SK-N-MC (cell line): ENCODE measurements around the gene LVRN.

Source experiments
- DNase-seq: peaks from one replicate; pipeline ENCODE4 v3.0.0-alpha.2; 2011; ENCODE audit warnings: low read depth, low spot score
- H3K27ac ChIP-seq: fragments of 200-600 bp; sonication (generic); 2 replicates; pipeline ENCODE4 v1.5.1; 2016; ENCODE audit warnings: mixed run types
- H3K36me3 ChIP-seq: fragments of 200-600 bp; sonication (generic); 2 replicates; pipeline ENCODE4 v1.6.1; 2017; ENCODE audit warnings: antibody characterized with exemption, low read length, mixed read lengths; ENCODE audit not compliant: insufficient read depth
- H3K4me3 ChIP-seq: fragments of 200-600 bp; sonication (generic); 2 replicates; pipeline ENCODE4 v1.5.1; 2016
- H3K9ac ChIP-seq: fragments of 200-600 bp; sonication (generic); 2 replicates; pipeline ENCODE4 v1.8.0; 2017; ENCODE audit warnings: mixed run types, mixed read lengths; ENCODE audit not compliant: insufficient read length
- H3K9me3 ChIP-seq: fragments of 200-600 bp; sonication (generic); 2 replicates; pipeline ENCODE4 v1.6.1; 2017; ENCODE audit warnings: low read depth, mild to moderate bottlenecking, antibody characterized with exemption, low read length, moderate library complexity, mixed read lengths
- EZH2 ChIP-seq: fragments of 200-600 bp; sonication (generic); IDR thresholded peaks from one replicate; pipeline ENCODE4 v1.6.1; 2017; ENCODE audit warnings: antibody characterized with exemption
- FOXP2 ChIP-seq: optimal IDR thresholded peaks from 2 replicates; pipeline ENCODE3; 2011; ENCODE audit warnings: mild to moderate bottlenecking, moderate library complexity; ENCODE audit not compliant: insufficient read depth; ENCODE audit errors: extremely low read length, control extremely low read depth
- POLR2AphosphoS5 ChIP-seq: IDR thresholded peaks from 2 replicates; pipeline ENCODE4 v1.6.1; 2012; ENCODE audit warnings: mild to moderate bottlenecking, low read depth, low read length, borderline replicate concordance

The LVRN gene

DNA sequence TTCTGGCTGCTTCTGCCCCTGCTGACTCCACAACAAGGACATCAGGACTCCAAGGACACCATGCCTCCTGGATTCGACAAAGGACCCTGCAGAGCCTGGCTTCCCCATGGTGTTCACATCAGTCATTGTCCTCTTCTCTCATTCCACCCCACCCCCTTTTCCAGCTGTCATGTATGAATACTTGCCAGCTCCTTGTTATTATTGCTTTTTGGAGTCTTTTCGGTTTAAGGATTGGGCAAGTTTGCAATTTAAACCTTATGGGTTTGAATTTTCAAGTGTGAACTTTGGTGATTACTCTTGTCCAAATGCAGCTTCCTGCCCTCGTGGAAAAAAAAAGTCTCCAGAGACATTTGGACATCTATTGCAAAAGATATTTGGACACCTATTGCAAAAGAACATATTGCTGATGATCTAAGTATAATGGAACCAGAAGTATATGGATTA, 14.2 kb upstream of the LVRN start:
- Histone ChIP-seq H3K27ac (no peak overlapping the region), H3K36me3 (no peaks in the 10 kb centered on the region), H3K4me3 (no peak overlapping the region), H3K9me3 (no peaks in the 10 kb centered on the region), H3K9ac (no peak overlapping the region)
- DNase-seq: no peak
- no peak for TF ChIP-seq FOXP2
- TF ChIP-seq EZH2: no peak
- TF ChIP-seq POLR2AphosphoS5: no peak

GRCh38 chr5:115949096-115949495, 13.2 kb upstream of the LVRN start:
- Histone ChIP-seq H3K27ac (no peak overlapping the region), H3K36me3 (no peaks in the 10 kb centered on the region), H3K4me3 (no peak overlapping the region), H3K9ac (no peak overlapping the region), H3K9me3 (no peaks in the 10 kb centered on the region)
- no peak for TF ChIP-seq POLR2AphosphoS5
- no peak for TF ChIP-seq EZH2
- no peak for TF ChIP-seq FOXP2
- DNase-seq: no peak

DNA sequence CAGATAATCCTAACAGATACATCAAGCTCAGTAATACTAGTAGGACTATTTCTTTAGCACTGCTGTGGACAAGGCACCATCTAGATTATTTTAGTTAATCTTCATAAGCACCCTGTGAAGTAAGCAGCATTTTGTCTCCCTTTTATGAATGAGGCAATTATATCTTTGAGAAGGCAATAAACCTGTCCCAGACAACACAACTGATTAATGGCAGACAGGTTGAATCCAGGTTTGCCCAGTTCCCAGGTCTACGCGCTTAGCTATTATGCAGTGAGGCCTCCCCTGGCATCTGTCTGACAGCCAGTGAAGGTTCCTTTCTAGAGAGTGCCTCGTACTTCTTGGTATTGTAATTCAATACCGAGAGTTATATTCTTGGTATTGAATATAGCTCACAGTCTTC, 9.7 kb upstream of the LVRN start:
- no peaks in the 10 kb centered on the region for H3K9me3 ChIP-seq
- TF ChIP-seq POLR2AphosphoS5 (no peak), FOXP2 (no peak), EZH2 (no peak)

GRCh38 chr5:115954144-115954543, 8.1 kb upstream of the LVRN start:
- no peak for DNase-seq
- Histone ChIP-seq H3K9me3 (no peaks in the 10 kb centered on the region), H3K27ac (no peak overlapping the region), H3K4me3 (no peak overlapping the region), H3K36me3 (no peaks in the 10 kb centered on the region), H3K9ac (no peak overlapping the region)
- TF ChIP-seq POLR2AphosphoS5 (no peak), EZH2 (no peak), FOXP2 (no peak)

More for the DNA sequence above, 9.7 kb upstream of the LVRN start:
- Histone ChIP-seq H3K36me3 (no peaks in the 10 kb centered on the region), H3K4me3 (no peak overlapping the region), H3K9ac (no peak overlapping the region), H3K27ac (no peak overlapping the region)
- DNase-seq: no peak

GRCh38 chr5:115956957-115957356, 5.3 kb upstream of the LVRN start:
- no peak for DNase-seq
- H3K36me3 ChIP-seq: no peaks in the 10 kb centered on the region
- no peaks in the 10 kb centered on the region for H3K9me3 ChIP-seq
- TF ChIP-seq POLR2AphosphoS5: no peak
- no peak for TF ChIP-seq FOXP2
- no peak overlapping the region for H3K9ac ChIP-seq
- no peak overlapping the region for H3K4me3 ChIP-seq
- H3K27ac ChIP-seq: no peak overlapping the region

- H3K36me3 ChIP-seq: no peaks in the 10 kb centered on the region
- TF ChIP-seq EZH2 (no peak), FOXP2 (peak; percentile 60)
- peak overlapping the region; percentile 91 for H3K27ac ChIP-seq
- peak overlapping the region; percentile 60 for H3K9ac ChIP-seq
- H3K9me3 ChIP-seq: no peaks in the 10 kb centered on the region
- H3K4me3 ChIP-seq: peak overlapping the region; percentile 78
- peak; percentile 72 for DNase-seq
Observed at GRCh38 chr5:115961381-115962238, 665 bp upstream of the LVRN start.

- no peak overlapping the region for H3K4me3 ChIP-seq
- no peaks in the 10 kb centered on the region for H3K9me3 ChIP-seq
- H3K9ac ChIP-seq: no peak overlapping the region
- no peak overlapping the region for H3K27ac ChIP-seq
- H3K36me3 ChIP-seq: no peaks in the 10 kb centered on the region
- TF ChIP-seq POLR2AphosphoS5 (no peak), EZH2 (no peak), FOXP2 (no peak)
- no peak for DNase-seq
Observed at GRCh38 chr5:115962565-115963402, 509 bp downstream of the LVRN start.

GRCh38 chr5:115963566-115963965, 1.3 kb downstream of the LVRN start:
- no peaks in the 10 kb centered on the region for H3K9me3 ChIP-seq
- no peak for DNase-seq
- no peak for TF ChIP-seq POLR2AphosphoS5
- no peak for TF ChIP-seq FOXP2
- no peak for TF ChIP-seq EZH2
- H3K4me3 ChIP-seq: no peak overlapping the region
- H3K36me3 ChIP-seq: no peaks in the 10 kb centered on the region
- H3K27ac ChIP-seq: no peak overlapping the region
- no peak overlapping the region for H3K9ac ChIP-seq

DNA sequence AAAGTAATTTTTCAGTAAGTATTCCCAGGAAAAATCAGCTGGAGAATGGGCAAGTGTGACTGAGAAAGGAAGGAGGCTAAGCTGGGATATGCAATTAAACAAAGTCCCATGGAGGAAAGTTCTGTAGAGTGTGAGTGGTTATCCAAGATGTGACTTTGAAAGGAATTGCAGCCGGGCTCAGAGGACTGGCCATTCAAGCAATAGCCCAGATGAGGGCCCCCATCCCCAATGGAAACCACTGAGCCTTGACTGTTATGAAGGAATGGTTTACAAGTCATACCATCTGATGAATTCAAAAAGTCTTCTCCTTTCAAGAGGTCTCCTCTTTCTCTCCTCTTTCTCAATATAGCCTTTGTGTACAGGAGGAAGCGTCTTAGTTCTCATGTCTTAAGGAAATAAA, 6.5 kb downstream of the LVRN start:
- Histone ChIP-seq H3K4me3 (no peak overlapping the region), H3K9me3 (peaks cover 2% of the 10 kb centered on the region; the same call in 1 of the 2 replicates), H3K9ac (no peak overlapping the region), H3K27ac (no peak overlapping the region), H3K36me3 (no peaks in the 10 kb centered on the region)
- DNase-seq: no peak
- no peak for TF ChIP-seq FOXP2
- TF ChIP-seq EZH2: no peak
- TF ChIP-seq POLR2AphosphoS5: no peak
